ENCODE measurements around the gene COL27A1.

- TF ChIP-seq TAF1 (IDR thresholded peaks at IDR 0.05; ENCODE audit: borderline replicate concordance, insufficient read depth, low read length), result no peak
- TF ChIP-seq POLR2AphosphoS5 (IDR thresholded peaks at IDR 0.05; ENCODE audit: low read depth, low read length), result no peak
These were observed at the start of gene COL27A1 for GRCh38 chr9:114155263-114155994.
